Fibroblast of lung (primary cell): ENCODE results near the gene ATXN7L3.
"Not testable (repeated sequence)": the region's sequence is repeated elsewhere in the genome, so short reads cannot be mapped to it uniquely, and the experiment has no call there.

Source experiments
- EZH2 ChIP-seq: IDR thresholded peaks from 2 replicates; pipeline ENCODE4 v1.5.1; 2012; ENCODE audit warnings: low read length, control low read depth, mild to moderate bottlenecking; ENCODE audit errors: missing control alignments
- TF ChIP-seq, protein P1 (sequence below), 2 donors: IDR thresholded peaks in 1 of 2; conservative IDR thresholded peaks in 1 of 2; 1 replicate in 1 of 2; 2 replicates in 1 of 2; pipeline ENCODE4 v1.5.1; 2011 to 2012; ENCODE audit warnings: low read length in 2 of 2, control low read depth in 1 of 2, inconsistent platforms in 1 of 2, low read depth in 1 of 2, mild to moderate bottlenecking in 1 of 2

DNA sequence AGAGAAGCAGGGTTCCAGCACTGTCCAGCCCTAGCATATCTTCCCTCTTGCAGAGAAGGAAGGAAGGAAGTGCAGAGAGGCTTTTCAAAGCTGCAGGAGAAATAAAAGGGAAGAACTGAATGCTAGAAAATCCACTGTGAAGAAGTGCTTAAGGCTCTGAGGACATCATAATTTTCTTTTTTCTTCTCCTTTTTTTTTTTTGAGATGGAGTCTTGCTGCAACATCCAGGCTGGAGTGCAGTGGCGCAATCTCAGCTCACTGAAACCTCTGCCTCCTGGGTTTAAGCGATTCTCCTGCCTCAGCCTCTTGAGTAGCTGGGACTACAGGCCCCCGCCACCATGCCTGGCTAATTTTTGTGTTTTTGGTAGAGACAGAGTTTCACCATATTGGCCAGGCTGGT lies 50.6 kb downstream of the ATXN7L3 start:
- TF ChIP-seq, protein P1, sequence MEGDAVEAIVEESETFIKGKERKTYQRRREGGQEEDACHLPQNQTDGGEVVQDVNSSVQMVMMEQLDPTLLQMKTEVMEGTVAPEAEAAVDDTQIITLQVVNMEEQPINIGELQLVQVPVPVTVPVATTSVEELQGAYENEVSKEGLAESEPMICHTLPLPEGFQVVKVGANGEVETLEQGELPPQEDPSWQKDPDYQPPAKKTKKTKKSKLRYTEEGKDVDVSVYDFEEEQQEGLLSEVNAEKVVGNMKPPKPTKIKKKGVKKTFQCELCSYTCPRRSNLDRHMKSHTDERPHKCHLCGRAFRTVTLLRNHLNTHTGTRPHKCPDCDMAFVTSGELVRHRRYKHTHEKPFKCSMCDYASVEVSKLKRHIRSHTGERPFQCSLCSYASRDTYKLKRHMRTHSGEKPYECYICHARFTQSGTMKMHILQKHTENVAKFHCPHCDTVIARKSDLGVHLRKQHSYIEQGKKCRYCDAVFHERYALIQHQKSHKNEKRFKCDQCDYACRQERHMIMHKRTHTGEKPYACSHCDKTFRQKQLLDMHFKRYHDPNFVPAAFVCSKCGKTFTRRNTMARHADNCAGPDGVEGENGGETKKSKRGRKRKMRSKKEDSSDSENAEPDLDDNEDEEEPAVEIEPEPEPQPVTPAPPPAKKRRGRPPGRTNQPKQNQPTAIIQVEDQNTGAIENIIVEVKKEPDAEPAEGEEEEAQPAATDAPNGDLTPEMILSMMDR (conservative IDR thresholded peaks at IDR 0.05 in 1 of 2, IDR thresholded peaks at IDR 0.05 in 1 of 2; ENCODE audit: low read depth in 1 of 2, low read length in 2 of 2) = not testable (repeated sequence)
- TF ChIP-seq EZH2 = not testable (repeated sequence)
